Body of pancreas (tissue), 4 donors: Measurements from ENCODE around the gene CSMD2.

ENCODE experiments used
- CTCF ChIP-seq, 7 experiments: fragments of 450-650 bp in 4 of 7; fragments of 200-600 bp in 3 of 7; sonication (generic) in 3 of 7; IDR thresholded peaks; one replicate each; pipeline ENCODE4 v1.5.1; 2016 to 2019; ENCODE audit warnings: antibody characterized with exemption in 7 of 7
- POLR2A ChIP-seq, 3 donors: fragments of 450-650 bp; IDR thresholded peaks; one replicate each; pipeline ENCODE4 v1.6.1; 2016; ENCODE audit warnings: antibody characterized with exemption in 3 of 3, mild to moderate bottlenecking in 2 of 3

GRCh38 chr1:33993301-33993700 is 171.7 kb downstream of the CSMD2 start:
- TF ChIP-seq POLR2A (IDR thresholded peaks at IDR 0.05) (no peak), CTCF (IDR thresholded peaks at IDR 0.05) (no peak)
